Measurements from ENCODE around the gene COLGALT1.
"Not testable (repeated sequence)": the region's sequence is repeated elsewhere in the genome, so short reads cannot be mapped to it uniquely, and the experiment has no call there.

The COLGALT1 gene

DNA sequence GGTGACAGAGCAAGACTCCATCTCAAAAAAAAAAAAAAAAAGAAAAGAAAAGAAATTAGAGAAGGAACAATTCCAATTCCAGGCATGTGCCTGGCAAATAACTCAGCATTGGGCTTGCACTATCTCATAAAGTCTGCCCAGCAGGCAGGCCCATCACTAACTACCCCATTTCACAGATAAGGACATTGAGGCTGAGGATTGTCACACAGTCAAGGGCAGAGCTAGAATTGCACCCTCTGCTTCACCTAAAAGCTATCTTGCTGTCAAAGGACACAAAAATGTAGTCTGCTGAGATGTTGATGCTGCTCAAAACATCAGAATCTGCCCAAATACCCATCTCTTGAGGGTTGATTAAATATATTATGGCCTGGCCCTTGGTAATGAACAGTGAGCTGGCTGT lies 20.7 kb upstream of the COLGALT1 start:
- no peak for DNase-seq

DNA sequence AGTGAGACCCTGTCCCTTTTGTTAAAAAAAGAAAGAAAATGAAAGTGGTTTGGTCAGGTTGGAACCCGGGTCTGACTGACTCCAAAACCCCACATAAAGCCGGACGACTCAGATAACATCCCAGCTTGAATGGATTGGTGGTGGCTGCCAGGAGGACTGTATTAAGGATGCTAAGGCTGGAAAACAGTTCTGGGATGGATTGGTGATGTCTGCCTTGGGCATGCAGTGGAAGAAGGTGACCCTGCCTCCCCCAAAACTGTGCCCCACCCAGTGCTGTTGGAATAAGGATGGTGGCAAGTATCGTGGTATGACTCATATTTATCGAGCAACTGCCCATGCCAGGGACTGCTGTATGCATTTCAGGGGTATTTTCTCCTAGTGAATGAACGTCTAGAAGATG lies 18.5 kb upstream of the COLGALT1 start:
- no peak for DNase-seq

DNA sequence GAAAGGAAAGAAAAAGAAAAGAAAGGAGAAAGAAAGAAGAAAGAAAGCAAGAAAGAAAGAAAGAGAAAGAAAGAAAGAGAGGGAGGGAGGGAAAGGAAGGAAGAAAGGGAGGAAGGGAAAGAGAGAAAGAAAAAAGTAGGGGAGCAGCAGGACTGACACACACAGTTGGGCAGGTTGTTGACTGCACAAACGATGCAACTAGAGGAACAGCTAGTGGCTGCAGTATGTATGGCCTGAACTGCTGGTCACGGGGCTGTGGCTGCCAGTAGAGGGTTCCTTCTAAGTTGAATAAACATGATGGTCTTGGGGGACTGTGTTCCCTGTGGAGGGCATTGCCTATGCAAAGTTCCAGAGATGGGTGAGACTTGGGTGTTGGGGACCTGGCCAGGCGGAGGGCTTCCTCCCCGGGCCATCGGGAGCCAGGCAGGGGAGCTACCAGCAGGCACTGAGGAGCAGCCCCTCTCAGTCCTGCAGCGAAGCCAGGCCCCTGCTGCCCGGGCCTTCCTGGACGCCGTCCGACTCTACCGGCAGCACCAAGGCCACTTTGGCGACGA lies 16.7 kb upstream of the COLGALT1 start:
- DNase-seq: no peak

DNA sequence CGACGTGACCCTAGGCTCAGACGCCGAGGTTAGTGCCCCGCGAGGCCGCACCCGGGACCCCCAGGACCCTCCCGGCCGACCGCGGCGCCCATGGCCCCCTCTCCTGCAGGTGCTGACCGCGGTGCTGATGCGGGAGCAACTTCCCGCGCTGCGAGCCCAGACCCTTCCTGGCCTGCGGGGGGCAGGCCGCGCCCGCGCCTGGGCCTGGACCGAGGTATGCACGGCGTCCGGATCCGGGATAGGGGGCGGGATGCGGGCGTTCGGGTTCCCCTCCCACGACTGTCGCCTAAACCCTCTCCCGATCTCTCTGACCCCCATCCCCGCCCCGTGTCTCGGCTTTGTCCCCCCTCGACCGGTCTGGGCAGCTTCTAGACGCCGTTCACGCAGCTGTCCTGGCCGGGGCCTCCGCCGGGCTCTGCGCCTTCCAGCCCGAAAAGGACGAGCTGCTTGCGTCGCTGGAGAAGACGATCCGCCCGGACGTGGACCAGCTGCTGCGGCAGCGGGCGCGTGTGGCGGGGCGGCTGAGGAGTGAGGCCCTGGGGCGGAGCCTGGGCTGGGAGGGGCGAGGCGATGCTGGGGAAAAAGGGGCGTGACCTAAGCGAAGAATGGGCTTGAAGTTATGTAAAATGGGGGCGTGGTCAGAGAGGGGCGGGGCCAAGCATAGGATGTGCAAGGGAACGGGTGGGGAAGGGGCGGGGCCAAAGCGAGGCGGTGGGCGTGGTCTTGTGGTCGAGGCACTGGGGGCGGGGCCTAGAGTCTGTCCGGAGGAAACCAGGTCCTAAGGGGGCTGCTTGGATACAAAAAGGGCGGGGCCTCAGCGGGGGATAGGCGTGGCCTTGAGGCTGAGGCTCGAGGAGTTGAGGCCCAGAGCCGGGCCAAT lies 16.0 kb upstream of the COLGALT1 start:
- peak; percentile 98 for DNase-seq

DNA sequence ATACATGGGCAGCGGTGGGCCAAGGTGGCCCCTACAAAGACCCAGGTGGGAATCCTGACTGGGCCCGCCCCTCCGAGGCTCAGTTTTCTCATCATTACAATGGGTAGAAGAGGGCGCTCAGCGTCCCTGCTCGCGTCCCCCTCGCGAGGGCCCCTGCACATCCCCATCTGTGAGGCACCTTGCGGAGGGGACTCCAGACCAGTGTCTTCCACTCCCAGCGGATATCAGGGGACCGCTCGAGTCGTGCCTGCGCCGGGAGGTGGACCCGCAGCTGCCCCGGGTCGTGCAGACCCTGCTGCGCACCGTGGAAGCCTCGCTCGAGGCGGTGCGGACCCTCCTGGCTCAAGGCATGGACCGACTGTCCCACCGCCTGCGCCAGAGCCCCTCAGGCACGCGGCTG lies 15.3 kb upstream of the COLGALT1 start:
- DNase-seq: no peak

DNA sequence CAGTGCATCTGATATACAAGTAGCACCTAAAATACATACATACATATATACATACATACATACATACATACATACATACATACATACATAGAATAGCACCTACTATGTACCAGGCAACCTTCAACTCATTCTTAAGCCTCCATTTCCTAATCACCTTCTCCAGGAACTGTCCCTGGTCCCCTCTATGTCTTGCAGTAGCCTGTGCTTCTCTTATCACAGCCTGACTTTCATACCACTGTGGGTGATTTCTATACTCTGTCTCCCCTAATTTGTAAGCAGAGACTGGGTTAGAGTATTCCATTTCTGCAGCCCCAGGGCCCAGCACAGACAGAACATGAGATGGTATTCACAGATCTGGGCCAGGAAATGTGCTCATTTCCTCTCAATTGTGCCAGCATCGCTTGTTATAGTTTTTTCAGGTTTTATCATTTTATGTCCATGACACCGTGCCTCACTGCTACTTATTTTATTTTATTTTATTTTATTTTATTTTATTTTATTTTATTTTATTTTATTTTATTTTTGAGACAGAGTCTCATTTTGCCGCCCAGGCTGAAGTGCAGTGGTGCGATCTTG lies 14.2 kb upstream of the COLGALT1 start:
- no peak for DNase-seq

DNA sequence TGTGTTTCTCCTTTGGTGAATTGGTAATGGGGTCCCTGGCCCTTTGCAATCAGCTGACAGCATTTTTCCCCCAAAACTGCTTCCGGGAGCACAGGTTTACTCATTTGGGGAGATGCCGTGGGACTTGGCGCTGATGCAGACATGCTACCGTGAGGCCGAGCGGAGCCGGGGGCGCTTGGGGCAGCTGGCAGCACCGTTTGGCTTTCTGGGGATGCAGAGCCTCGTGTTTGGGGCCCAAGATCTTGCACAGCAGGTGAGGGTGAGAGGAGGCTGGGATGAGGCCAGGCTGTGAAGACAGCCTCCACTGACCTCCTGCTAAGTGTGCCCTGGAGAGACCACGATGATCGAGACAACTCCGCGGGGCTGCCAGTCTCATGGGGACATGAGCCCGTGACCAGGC lies 13.4 kb upstream of the COLGALT1 start:
- DNase-seq: no peak

DNA sequence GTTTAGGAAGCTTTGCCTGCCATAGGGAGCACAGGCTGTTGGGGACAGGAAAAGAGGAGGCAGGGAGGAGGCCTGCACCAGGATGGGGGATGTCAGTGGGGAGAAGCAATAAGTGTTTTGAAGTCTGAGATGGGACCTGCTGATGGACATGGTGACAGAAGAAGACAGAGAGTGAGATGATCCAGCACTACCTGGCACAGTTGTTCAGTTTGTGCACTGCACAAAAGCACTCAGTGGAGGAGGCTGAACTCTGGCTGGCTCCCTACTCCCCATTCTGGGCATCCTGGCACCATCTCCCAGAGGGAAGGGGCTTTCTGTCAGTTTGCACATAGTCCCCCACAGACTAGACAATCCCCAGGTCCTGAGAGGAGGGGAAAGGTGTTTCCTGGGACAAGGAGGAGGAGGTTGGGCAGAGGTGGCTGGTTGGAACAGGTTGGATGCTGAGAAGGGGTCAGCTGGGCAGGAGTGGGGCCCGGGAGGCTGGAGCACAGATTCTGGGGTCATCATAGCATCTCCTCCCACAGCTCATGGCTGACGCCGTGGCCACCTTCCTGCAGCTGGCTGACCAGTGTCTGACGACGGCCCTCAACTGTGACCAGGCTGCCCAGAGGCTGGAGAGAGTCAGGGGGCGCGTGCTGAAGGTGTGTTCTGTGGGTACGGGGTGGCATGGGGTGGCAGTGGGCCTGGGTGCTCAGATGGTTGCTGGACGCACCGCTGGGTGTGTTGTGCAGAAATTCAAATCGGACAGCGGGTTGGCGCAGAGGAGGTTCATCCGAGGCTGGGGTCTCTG lies 12.5 kb upstream of the COLGALT1 start:
- DNase-seq: no peak

DNA sequence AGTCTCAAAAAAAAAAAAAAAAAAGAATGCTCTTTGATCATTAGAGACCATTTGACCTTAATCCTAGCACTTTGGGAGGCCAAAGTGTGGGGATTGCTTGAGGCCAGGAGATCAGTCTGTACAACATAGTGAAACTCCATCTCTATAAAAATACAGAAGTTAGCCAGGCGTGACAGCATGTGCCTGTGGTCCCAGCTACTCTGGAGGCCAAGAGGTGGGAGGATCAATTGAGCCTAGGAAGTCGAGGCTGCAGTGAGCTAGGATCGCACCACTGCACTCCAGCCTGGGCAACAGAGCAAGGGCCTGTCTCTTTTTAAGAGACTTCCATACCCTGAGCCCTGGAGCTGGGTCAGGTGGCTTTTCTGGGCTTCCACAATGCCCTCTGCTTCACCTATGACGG lies 11.5 kb upstream of the COLGALT1 start:
- no peak for DNase-seq

DNA sequence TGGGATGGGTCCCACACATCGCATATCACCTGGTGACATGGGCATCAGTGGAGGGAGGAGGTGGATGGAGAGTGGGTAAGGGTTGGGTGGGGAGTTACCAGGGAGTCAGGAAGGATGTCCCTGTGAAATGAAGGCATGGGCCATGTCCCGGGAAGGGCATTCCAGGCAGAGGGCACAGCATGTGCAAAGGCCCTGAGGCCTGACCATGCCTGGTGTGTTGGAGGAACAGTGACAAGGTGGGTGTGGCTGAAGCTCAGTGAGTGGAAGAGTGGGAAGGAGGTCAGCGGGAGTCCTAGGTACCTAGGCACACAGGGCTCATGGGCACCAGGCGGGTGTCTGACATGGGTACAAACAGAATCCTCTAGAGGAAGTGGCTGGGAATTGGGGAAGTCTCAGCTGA lies 11.0 kb upstream of the COLGALT1 start:
- no peak for DNase-seq

DNA sequence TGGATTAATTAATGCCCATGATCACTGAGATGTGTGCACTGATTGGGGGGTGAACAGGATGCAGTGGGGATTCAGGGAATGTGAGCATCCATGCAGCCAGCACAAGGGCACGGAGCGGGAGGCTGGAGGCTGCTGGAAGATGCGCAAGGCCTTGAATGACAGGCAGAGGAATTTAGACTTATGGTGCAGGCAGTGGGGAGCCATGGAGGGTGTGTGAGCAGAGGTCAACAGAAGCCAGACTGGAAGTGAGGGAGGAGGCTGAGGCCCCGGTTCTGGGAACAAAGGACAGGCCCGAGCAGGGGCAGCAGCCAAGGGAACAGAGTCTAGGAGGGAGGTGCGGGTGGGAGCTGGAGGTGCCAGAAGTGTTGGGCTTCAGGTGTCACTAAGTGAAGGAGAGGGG lies 7.3 kb upstream of the COLGALT1 start:
- DNase-seq: no peak

DNA sequence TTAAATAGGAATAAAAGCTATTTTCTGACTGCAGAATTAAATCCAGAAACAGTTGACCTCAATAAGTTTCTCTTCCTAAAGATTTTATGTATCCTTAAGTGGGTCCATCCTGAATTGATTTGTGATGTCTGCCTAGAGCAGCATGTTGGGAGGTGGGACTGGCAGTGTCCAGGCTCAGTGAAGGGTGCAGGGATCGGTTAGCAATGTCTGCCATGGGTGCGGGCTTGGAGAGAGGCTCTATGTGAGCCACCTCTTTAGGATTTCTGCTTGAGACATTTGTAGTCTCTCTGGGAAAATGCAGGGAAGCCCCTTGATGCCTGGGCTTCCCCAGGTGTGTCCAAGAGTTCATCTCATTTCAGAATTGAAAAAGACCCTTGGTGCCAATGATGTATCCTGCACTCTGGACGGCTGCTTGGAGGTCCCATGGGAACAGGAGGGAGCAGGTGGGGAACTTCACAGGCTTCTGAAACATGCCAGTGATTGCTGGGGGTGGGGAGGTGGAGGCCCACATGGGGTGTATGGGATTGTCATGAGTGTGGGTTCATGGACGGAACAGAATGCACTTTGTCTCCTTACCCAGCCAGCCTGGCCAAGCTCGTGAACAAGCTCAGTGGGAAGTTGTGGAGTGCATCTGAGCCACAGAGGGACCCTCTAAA lies 6.2 kb upstream of the COLGALT1 start:
- DNase-seq: no peak

DNA sequence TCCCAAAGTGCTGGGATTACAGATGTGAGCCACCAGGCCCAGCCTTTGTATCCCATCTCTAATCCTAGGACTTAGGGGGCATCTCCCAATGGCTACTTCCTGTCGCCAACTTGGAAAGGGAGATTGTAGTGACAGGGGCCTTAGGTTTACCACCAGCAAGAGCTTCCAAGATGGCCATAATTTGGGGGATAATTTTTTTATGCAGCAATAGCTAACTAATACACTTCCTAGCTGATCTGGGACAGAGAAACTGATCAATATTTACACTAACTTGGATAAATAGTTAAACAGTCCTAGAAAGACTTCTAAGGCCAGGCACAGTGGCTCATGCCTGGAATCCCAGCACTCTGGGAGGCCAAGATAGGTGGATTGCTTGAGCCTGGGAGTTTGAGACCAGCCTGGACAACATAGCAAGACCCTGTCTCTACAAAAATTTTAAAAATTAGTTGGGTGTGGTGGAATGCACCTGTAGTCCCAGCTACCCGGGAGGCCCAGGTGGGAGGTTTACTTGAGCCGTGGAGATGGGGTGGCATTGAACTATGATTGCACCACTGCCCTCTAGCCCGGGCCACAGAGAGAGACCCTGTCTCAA lies 5.3 kb upstream of the COLGALT1 start:
- DNase-seq: no peak

DNA sequence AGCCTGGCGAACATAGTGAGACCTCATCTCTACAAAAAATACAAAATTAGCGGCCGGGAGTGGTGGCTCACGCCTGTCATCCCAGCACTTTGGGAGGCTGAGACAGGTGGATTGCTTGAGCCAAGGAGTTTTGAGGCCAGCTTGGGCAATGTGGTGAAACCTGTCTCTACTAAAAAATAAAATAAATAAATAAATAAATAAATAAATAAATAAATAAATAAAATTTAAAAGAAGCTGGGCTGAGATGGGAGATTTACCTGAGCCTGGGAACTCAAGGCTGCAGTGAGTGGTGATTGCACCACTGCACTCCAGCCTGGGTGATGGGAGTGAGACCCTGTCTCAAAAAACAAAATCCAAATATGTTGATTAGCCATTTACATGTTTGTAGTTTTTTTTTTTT lies 2.7 kb upstream of the COLGALT1 start:
- not testable (repeated sequence) for DNase-seq

DNA sequence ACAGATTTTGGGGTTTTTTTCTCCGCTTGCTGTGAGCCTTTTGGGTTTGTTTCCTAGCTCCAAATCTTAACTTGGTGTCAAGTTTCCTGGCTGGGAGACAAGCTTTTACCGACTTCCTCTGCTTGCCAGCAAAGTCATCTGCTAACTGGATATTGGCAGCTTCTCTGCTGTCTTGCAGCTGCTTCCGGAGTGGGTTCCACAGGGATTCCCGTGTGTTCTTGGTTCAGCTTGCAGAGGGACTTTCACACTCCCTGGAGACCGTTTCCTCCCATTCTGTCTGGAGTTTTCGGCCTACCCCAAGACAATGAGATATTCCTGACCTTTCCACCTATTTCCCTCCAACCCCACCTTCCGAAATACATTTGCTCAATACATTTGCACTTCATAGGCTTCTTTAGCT lies 2.2 kb upstream of the COLGALT1 start:
- no peak for DNase-seq

DNA sequence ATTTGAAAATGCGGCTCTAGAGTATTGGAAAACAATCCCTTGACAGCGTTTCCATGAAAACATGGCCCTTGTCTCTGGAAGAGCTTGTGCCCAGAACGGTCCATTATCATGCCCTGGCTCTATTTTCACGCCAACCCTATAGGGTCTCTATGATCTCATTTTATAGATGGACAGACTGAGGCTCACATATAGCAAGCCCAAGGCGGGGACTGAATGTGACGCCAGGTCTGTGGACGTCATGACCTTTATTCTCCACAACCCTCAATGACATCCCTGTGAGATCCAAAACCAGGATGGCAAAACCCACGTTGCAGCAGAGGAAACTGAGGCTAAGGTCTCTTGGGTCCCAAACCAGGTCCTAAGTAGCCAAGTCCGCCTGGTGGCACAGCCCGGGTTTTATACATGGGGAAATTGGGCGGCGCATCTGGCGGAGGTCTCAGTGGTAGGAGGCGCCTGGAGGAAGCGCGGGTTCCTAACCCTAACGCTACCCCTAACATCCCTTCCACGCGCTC lies 425 bp upstream of the COLGALT1 start:
- DNase-seq: no peak

DNA sequence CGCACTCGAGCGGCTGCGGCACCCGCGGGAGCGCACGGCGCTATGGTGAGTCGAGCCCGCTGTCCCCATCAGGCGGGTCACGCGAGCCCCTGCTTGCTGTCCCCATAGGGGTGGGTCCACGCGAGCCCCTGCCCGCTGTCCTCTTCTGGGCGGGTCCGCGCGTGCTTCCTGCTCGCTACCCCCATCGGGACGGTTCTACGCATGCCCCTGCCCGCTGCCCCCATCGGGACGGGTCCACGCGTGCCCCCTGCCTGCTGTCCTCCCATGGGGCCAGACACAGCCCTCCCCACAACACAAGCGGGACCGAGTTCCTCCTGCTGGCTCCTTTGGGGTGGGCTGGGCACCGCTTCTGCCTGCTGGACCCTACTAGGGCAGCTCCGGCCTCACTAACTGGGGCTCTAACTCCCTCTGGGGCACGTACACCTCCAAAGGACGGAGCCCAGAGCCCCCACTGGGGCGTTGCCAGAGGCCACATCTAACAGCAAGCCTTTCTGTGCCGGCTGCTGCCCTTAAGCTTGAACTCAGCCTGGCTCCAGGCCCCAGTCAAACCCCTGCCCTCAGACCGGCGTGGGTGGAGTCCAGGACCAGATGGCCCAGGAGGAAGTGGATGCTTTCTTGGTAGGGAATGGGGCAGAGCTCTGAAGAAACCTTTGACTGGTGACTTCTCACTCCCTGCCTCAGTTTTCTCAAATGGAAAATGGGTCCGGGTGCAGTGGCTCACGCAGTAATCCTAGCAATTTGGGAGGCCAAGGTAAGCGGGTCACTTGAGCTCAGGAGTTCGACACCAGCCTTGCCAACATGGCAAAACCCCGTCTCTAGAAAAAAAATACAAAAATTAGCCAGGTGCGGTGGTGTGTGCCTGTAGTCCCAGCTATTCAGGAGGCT lies 722 bp downstream of the COLGALT1 start:
- no peak for DNase-seq

DNA sequence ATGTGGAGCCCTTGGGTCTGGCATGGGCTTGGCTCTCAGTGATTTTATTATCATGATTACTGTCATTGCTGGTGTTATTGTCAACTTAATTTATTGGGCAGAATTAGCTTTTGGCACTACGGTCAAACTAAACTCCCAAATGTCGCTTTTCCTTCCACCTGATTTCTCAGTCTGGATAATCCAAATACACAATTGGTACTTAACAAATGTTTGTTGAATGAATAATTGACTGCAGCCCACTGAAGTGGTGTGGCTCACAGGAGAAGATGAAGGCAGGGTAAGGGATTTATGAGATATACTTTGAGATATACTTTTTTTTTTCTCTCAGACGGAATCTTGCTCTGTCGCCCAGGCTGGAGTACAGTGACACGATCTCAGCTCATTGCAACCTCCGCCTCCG lies 1.5 kb downstream of the COLGALT1 start:
- no peak for DNase-seq

DNA sequence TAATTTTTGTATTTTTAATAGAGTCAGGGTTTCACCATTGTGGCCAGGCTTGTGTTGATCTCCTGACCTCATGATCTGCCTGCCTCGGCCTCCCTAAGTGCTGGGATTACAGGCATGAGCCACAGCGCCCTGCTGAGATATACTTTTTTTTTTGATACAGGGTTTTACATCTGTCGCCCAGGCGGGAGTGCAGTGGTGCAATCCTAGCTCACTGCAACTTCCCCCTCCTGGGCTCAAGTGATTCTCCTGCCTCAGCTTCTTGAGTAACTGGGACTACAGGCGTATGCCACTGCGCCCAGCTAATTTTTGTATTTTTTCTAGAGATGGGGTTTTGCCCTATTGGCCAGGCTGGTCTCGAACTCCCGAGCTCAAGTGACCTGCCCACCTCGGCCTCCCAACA lies 2.0 kb downstream of the COLGALT1 start:
- DNase-seq: no peak

DNA sequence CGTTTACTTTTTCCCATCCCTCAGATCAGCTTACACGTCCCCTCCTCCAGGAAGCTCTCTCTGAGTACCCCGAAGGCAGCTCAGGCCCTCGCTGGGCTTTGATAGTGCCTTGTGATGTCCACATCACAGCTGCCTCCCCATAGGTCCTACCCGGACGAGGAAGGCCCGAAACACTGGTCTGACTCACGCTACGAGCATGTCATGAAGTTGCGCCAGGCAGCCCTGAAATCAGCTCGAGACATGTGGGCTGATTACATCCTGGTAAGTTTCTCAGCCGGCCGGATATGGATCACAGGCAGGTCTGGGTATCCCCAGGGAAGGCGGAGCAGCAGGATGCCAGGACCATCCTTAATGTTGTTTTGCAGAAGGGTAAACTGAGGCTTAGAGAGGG lies 4.8 kb downstream of the COLGALT1 start:
- DNase-seq: no peak

DNA sequence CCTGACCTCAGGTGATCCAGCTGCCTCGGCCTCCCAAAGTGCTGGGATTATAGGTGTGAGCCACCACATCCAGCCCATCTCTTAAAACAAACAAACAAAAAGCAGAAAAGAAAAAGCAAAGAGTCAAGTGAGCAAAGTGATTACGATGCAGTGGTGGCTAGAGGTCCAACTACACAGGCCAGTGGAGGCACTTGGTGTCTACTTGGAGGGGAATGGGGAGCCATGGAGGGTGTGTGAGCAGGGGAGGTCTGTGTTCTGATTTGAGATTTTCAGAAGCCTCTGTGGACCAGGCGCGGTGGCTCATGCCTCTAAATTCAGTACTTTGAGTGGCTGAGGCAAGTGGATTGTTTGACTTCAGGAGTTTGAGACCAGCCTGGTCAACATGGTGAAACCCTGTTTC lies 6.6 kb downstream of the COLGALT1 start:
- DNase-seq: no peak
